ENCODE data around the gene APBB1IP.
"Not testable (repeated sequence)": the region's sequence is repeated elsewhere in the genome, so short reads cannot be mapped to it uniquely, and the experiment has no call there.

- TF ChIP-seq, protein P1, sequence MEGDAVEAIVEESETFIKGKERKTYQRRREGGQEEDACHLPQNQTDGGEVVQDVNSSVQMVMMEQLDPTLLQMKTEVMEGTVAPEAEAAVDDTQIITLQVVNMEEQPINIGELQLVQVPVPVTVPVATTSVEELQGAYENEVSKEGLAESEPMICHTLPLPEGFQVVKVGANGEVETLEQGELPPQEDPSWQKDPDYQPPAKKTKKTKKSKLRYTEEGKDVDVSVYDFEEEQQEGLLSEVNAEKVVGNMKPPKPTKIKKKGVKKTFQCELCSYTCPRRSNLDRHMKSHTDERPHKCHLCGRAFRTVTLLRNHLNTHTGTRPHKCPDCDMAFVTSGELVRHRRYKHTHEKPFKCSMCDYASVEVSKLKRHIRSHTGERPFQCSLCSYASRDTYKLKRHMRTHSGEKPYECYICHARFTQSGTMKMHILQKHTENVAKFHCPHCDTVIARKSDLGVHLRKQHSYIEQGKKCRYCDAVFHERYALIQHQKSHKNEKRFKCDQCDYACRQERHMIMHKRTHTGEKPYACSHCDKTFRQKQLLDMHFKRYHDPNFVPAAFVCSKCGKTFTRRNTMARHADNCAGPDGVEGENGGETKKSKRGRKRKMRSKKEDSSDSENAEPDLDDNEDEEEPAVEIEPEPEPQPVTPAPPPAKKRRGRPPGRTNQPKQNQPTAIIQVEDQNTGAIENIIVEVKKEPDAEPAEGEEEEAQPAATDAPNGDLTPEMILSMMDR (IDR thresholded peaks at IDR 0.05) = not testable (repeated sequence)
- not testable (repeated sequence) for TF ChIP-seq TCF7 (CRISPR knock-in tag; IDR thresholded peaks at IDR 0.05; ENCODE audit: low read depth); RELA (CRISPR knock-in tag; IDR thresholded peaks at IDR 0.05; ENCODE audit: borderline replicate concordance); PRDM15 (CRISPR knock-in tag; IDR thresholded peaks at IDR 0.05); ELF4 (CRISPR knock-in tag; IDR thresholded peaks at IDR 0.05; ENCODE audit: low read depth); E2F5 (CRISPR knock-in tag; IDR thresholded peaks at IDR 0.05); CBFB (CRISPR knock-in tag; IDR thresholded peaks at IDR 0.05; ENCODE audit: low read depth); ZNF121 (CRISPR knock-in tag; IDR thresholded peaks at IDR 0.05); MAX (CRISPR knock-in tag; IDR thresholded peaks at IDR 0.05); ATF2 (CRISPR knock-in tag; IDR thresholded peaks at IDR 0.05; ENCODE audit: borderline replicate concordance, low read depth)
- TF ChIP-seq, protein P2, sequence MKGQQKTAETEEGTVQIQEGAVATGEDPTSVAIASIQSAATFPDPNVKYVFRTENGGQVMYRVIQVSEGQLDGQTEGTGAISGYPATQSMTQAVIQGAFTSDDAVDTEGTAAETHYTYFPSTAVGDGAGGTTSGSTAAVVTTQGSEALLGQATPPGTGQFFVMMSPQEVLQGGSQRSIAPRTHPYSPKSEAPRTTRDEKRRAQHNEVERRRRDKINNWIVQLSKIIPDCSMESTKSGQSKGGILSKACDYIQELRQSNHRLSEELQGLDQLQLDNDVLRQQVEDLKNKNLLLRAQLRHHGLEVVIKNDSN (CRISPR knock-in tag; IDR thresholded peaks at IDR 0.05) = not testable (repeated sequence)
- TF ChIP-seq, protein P3, sequence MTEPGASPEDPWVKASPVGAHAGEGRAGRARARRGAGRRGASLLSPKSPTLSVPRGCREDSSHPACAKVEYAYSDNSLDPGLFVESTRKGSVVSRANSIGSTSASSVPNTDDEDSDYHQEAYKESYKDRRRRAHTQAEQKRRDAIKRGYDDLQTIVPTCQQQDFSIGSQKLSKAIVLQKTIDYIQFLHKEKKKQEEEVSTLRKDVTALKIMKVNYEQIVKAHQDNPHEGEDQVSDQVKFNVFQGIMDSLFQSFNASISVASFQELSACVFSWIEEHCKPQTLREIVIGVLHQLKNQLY (CRISPR knock-in tag; IDR thresholded peaks at IDR 0.05) = not testable (repeated sequence)
These were observed 166.4 kb downstream of the APBB1IP start for GRCh38 chr10:26604320-26605093.
